ENCODE measurements around the gene ERCC4.

The ERCC4 gene

DNA sequence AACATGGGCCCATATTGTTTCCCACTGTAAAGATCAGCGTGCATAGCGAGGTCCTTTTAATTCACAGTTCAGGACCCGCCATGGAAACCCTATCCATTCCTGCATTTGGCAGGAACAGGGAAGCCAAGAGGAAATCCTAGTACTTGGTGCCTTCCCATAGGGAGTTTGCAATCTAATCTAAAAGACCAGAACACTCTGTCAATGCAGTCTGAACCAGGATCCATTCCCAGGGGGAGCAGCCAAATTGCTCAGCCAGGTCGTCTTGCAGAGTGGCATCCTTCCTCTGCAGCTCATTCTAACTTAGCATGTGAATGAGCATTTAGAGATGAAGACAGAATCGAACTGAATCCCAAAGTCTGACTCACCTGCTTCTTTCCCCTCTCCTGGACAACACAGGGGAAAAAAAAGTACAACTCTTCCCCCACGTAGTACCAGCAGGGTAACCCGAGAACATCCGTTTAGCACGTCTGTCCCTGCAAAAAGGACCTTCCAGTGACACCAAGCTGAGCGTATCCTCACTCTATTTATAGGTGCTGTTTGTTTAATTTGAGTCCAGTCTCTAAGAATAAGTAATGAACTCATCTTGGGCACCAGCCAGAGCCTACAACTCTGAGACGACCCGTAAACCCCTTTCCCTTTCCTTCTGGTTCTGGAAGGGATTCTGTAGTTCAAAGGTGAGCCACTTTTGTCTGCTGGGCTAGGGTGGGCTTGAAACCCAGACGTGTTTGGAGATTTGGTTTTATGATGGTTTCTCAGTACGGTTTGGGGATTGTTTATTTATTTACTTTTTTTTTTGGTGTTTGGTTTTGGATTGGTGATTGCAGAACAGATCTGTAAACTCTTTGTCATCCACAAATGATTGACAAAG is 74.5 kb downstream of the ERCC4 start:
- DNase-seq (ENCODE audit: low read depth in 2 of 2), result no peak

DNA sequence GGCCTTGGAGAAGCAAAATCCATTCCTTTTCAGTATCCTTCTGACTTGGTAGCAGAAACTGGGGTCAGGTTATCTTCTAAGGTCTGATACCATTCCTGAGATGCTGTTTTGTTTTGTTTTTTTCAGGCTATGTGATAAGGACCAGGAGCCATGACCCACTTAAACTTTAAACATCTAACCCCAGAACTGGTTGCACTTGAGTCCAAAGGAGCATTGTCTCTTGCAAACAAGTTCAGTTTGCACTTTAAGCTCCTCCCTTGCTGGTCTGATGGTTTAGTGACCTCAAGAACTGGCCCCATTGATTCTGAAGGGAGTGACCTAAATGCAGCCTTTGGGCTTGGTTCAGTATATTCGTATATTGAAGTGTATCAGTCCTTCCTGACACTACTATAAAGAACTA is 75.2 kb downstream of the ERCC4 start:
- no peak for DNase-seq (ENCODE audit: low read depth in 2 of 2)

DNA sequence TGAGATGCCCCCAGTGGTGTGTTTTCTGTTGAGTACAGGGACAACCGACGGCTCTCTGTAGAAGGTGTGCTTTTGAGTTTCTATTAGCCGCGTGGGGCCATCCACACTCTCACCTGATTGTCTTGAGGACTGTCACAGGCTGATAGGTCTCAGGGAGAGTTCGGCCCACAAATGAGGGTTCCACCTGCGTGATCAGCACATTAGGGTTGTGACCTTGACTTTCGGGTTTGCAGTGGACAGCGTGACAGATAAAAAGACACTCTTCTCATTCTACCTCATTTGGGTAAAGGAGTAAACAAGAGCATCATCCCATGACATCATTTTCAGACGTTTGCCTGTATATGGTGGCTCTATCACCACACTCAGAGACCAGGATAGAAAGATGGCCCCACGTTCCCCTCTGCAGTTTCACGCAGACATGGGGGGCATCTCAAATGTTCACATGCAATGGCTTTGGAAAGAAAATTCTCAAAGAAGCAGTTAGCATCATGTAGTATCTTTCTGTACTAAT is 76.9 kb downstream of the ERCC4 start:
- no peak for DNase-seq (ENCODE audit: low read depth in 2 of 2)

DNA sequence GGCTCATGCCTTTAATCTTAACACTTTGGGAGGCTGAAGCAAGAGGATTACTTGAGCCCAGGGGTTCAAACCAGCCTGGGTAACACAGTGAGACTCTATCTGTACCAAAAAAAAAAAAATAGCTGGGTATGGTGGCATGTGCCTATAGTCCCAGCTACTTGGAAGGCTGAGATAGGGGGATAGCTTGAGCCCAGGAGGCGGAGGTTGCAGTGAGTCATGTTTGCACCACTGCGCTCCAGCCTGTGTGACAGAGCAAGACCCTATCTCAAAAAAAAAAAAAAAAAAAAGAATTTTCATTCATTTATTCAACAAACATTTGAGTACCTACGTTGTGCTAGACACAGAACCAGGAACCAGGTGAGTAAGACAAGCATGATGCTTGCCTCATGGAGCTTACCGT is 77.6 kb downstream of the ERCC4 start:
- DNase-seq (ENCODE audit: low read depth in 2 of 2), result no peak

DNA sequence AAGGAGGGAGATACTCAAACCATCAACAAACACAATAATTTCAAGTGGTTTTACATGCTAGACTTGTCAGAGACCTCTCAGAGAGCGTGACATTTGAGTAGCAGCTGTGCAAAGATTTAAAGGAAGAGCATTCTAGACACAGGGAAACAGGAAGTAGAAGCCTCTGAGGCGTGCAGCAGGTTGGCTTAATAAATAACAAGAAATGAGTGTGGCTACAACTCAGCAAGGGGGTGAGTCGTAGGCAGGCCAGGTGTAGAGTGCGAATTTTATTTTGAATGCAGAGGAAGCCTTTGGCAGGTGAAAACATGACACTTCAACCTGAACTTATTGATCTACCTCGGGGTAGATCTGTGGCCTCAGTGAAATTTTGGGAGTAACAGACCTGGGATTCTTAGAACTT is 78.0 kb downstream of the ERCC4 start:
- no peak for DNase-seq (ENCODE audit: low read depth in 2 of 2)

GRCh38 chr16:13999071-13999894 is 79.3 kb downstream of the ERCC4 start:
- DNase-seq (ENCODE audit: low read depth in 2 of 2), result no peak

- DNase-seq (ENCODE audit: low read depth in 2 of 2), result no peak
Measured at GRCh38 chr16:13999895-14000425, 80.0 kb downstream of the ERCC4 start.

DNA sequence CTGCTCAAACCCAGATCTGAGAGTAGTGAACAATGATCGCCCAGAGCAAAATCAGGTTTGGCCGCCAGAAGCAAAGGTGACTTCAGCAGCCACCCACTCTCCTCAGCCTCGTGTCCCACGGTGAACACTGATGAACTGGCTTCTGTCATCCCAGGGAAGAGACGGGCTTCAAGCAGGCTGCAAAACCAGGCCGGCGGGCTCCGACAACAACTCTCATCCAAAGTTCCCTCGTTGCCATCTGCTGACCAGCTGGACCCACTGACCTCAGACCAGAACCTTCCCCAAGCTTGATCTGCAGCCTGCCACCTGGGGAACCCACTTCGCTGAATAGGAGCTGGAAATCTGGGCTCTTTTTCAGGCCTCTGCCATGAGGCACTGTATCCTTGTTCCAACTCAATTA is 81.6 kb downstream of the ERCC4 start:
- DNase-seq (ENCODE audit: low read depth in 2 of 2), result no peak
